ENCODE data around the gene ST8SIA5.
A peak's percentile ranks its signal among the peaks of the same experiment; 100 is the strongest.

The ST8SIA5 gene

DNA sequence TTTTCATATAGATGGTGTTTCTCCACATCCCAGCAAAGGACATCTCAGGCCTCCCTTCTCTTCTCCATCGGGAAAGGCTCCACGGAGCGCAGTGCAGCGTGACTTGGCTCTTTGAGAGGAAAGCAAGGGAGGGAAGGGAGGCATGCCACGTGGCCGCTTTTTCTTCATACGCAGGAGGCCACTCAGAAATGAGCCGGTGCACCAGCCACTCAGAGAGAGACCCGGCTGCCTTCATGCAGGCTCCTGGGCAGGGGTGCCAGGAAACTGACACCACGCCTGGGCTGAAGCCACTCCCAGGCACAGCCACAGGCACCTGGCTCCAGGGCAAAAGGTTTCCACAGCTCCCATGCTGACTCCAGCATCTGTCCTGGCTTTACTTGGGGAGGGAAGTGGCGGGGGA, 88.7 kb downstream of the ST8SIA5 start:
- Histone ChIP-seq H3K27ac (replicated peaks) (no peak overlapping the region), H3K27me3 (ENCODE audit: insufficient read depth, poor library complexity, severe bottlenecking) (peaks cover 7% of the 10 kb centered on the region), H3K4me3 (replicated peaks; ENCODE audit: insufficient read depth, low read length) (no peak overlapping the region)
- no peak for DNase-seq (ENCODE audit: low read depth in 1 of 2, low spot score in 1 of 2)
- TF ChIP-seq POLR2AphosphoS5 (IDR thresholded peaks at IDR 0.05; ENCODE audit: low read depth) (no peak), CTCF (IDR thresholded peaks at IDR 0.05; ENCODE audit: insufficient read depth, low read length) (no peak), SPI1 (IDR thresholded peaks at IDR 0.05; ENCODE audit: borderline replicate concordance, low read depth) (no peak), GABPA (IDR thresholded peaks at IDR 0.05; ENCODE audit: low read depth) (no peak)
- TF ChIP-seq, protein P1, sequence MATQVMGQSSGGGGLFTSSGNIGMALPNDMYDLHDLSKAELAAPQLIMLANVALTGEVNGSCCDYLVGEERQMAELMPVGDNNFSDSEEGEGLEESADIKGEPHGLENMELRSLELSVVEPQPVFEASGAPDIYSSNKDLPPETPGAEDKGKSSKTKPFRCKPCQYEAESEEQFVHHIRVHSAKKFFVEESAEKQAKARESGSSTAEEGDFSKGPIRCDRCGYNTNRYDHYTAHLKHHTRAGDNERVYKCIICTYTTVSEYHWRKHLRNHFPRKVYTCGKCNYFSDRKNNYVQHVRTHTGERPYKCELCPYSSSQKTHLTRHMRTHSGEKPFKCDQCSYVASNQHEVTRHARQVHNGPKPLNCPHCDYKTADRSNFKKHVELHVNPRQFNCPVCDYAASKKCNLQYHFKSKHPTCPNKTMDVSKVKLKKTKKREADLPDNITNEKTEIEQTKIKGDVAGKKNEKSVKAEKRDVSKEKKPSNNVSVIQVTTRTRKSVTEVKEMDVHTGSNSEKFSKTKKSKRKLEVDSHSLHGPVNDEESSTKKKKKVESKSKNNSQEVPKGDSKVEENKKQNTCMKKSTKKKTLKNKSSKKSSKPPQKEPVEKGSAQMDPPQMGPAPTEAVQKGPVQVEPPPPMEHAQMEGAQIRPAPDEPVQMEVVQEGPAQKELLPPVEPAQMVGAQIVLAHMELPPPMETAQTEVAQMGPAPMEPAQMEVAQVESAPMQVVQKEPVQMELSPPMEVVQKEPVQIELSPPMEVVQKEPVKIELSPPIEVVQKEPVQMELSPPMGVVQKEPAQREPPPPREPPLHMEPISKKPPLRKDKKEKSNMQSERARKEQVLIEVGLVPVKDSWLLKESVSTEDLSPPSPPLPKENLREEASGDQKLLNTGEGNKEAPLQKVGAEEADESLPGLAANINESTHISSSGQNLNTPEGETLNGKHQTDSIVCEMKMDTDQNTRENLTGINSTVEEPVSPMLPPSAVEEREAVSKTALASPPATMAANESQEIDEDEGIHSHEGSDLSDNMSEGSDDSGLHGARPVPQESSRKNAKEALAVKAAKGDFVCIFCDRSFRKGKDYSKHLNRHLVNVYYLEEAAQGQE (IDR thresholded peaks at IDR 0.05; ENCODE audit: insufficient replicate concordance, low read depth) = no peak

- Histone ChIP-seq H3K27me3 (ENCODE audit: insufficient read depth, poor library complexity, severe bottlenecking) (peaks cover 4% of the 10 kb centered on the region), H3K27ac (replicated peaks) (no peak overlapping the region), H3K4me3 (replicated peaks; ENCODE audit: insufficient read depth, low read length) (no peak overlapping the region)
- DNase-seq (ENCODE audit: low read depth in 1 of 2, low spot score in 1 of 2) = no peak
- TF ChIP-seq POLR2AphosphoS5 (IDR thresholded peaks at IDR 0.05; ENCODE audit: low read depth) = no peak
- TF ChIP-seq, protein P1 (IDR thresholded peaks at IDR 0.05; ENCODE audit: insufficient replicate concordance, low read depth) = no peak
- TF ChIP-seq GABPA (IDR thresholded peaks at IDR 0.05; ENCODE audit: low read depth) = no peak
- TF ChIP-seq CTCF (IDR thresholded peaks at IDR 0.05; ENCODE audit: insufficient read depth, low read length) = no peak
- peak; percentile 22; the same call in 1 of the 2 replicates for TF ChIP-seq SPI1 (IDR thresholded peaks at IDR 0.05; ENCODE audit: borderline replicate concordance, low read depth)
Observed at GRCh38 chr18:46663539-46663938, 93.3 kb downstream of the ST8SIA5 start.

- peaks cover 2% of the 10 kb centered on the region for H3K27me3 ChIP-seq (ENCODE audit: insufficient read depth, poor library complexity, severe bottlenecking)
- DNase-seq (ENCODE audit: low read depth in 1 of 2, low spot score in 1 of 2) = no peak
- TF ChIP-seq POLR2AphosphoS5 (IDR thresholded peaks at IDR 0.05; ENCODE audit: low read depth) (no peak), CTCF (IDR thresholded peaks at IDR 0.05; ENCODE audit: insufficient read depth, low read length) (no peak), GABPA (IDR thresholded peaks at IDR 0.05; ENCODE audit: low read depth) (no peak), SPI1 (IDR thresholded peaks at IDR 0.05; ENCODE audit: borderline replicate concordance, low read depth) (no peak)
- TF ChIP-seq, protein P1 (IDR thresholded peaks at IDR 0.05; ENCODE audit: insufficient replicate concordance, low read depth) = no peak
Observed at GRCh38 chr18:46660957-46661749, 95.7 kb downstream of the ST8SIA5 start.

More at GRCh38 chr18:46660957-46661749, 95.7 kb downstream of the ST8SIA5 start:
- no peak overlapping the region for H3K4me3 ChIP-seq (replicated peaks; ENCODE audit: insufficient read depth, low read length)
- no peak overlapping the region for H3K27ac ChIP-seq (replicated peaks)

All from HL-60 (cell line).